Prostate gland (tissue), 2 donors: Measurements from ENCODE around the gene OPN3.

Experiments
- CTCF ChIP-seq, 4 experiments: fragments of 200-600 bp in 2 of 4; fragments of 450-650 bp in 2 of 4; sonication (generic) in 2 of 4; IDR thresholded peaks; 1 replicate in 3 of 4; 2 replicates in 1 of 4; pipeline ENCODE4 v1.5.1; 2016 to 2019; ENCODE audit warnings: antibody characterized with exemption in 4 of 4, mild to moderate bottlenecking in 2 of 4, moderate library complexity in 2 of 4
- POLR2A ChIP-seq: fragments of 450-650 bp; IDR thresholded peaks from one replicate; pipeline ENCODE4 v1.6.1; 2016; ENCODE audit warnings: antibody characterized with exemption, mild to moderate bottlenecking

- TF ChIP-seq CTCF (IDR thresholded peaks at IDR 0.05) (no peak), POLR2A (no peak)
Observed at GRCh38 chr1:241684108-241684507, 43.9 kb upstream of the OPN3 start.
